Testis (tissue), 3 donors: Measurements from ENCODE around the gene CPA3. TPM values are rescaled to one million over a fixed set of nuclear protein-coding genes. Genes with fewer than 3 reads are reported as not detected.

Experiments
- DNase-seq: peaks from one replicate; pipeline ENCODE4 v3.0.0-alpha.2; 2019
- H3K27ac ChIP-seq, 2 donors: fragments of 200-600 bp; sonication (generic); one replicate each; pipeline ENCODE4 v1.5.1; 2019
- H3K27me3 ChIP-seq: fragments of 200-600 bp; sonication (generic); one replicate; pipeline ENCODE4 v1.5.1; 2019
- H3K36me3 ChIP-seq: fragments of 200-600 bp; sonication (generic); one replicate; pipeline ENCODE4 v1.5.1; 2017; ENCODE audit warnings: low read depth; ENCODE audit errors: missing control alignments
- H3K4me1 ChIP-seq: fragments of 200-600 bp; sonication (generic); one replicate; pipeline ENCODE4 v1.5.1; 2019
- H3K4me3 ChIP-seq, 2 donors: fragments of 200-600 bp; sonication (generic); one replicate each; pipeline ENCODE4 v1.5.1; 2017 to 2019
- H3K9me3 ChIP-seq: fragments of 200-600 bp; sonication (generic); one replicate; pipeline ENCODE4 v1.5.1; 2017
- CTCF ChIP-seq, 3 experiments: fragments of 450-650 bp in 2 of 3; fragments of 200-600 bp in 1 of 3; sonication (generic) in 1 of 3; IDR thresholded peaks; one replicate each; pipeline ENCODE4 v1.5.1; 2016 to 2019; ENCODE audit warnings: antibody characterized with exemption in 3 of 3, mild to moderate bottlenecking in 2 of 3, moderate library complexity in 1 of 3
- POLR2A ChIP-seq: fragments of 450-650 bp; IDR thresholded peaks from one replicate; pipeline ENCODE4 v1.6.1; 2017; ENCODE audit warnings: antibody characterized with exemption, mild to moderate bottlenecking, moderate library complexity
- whole genome bisulfite sequencing, 2 donors: methylation state at CpG; one replicate each; pipeline ENCODE4 v1.1.5; 2018; 5-methylcytosine and 5-hydroxymethylcytosine counted together
- intact Hi-C: fragments of 100-400 bp; cut with DNase I; formaldehyde crosslinking; loops from one replicate; pipeline ENCODE4 v1.15.1; 2023; ENCODE audit warnings: low total_unique reads
- polyA plus RNA-seq: library from polyadenylated mRNA; stranded (reverse); fragments of 350-450 nt; fragmentation: Illumina TruSeq; extraction: RNeasy Lipid Tissue Mini Kit (QIAGEN cat#74804); gene quantifications from one replicate; pipeline ENCODE4 v1.2.3, GENCODE V29; 2014; ENCODE audit warnings: low read depth, low replicate concordance; ENCODE audit not compliant: insufficient read depth
- total RNA-seq, 2 donors: library from RNA; depleted of rRNA; stranded (reverse); fragments of >200 nt; gene quantifications; one replicate each; pipeline ENCODE4 v1.2.3, GENCODE V29; 2016

CPA3 gene
- total and polyA plus RNA-seq, 3 donors from 2014 or later = 0.71 to 6.4 (median 4.6) TPM

- Histone ChIP-seq H3K4me1 (peaks cover 4% of the 10 kb centered on the region), H3K4me3 (no peak overlapping the region), H3K36me3 (no peaks in the 10 kb centered on the region), H3K9me3 (no peaks in the 10 kb centered on the region), H3K27me3 (no peaks in the 10 kb centered on the region), H3K27ac (no peak overlapping the region)
- TF ChIP-seq POLR2A (no peak), CTCF (IDR thresholded peaks at IDR 0.05) (no peak)
- intact Hi-C loops = no loop called here
- DNase-seq = no peak
Observed at GRCh38 chr3:148854061-148854460, 11.0 kb upstream of the CPA3 start.

- no peaks in the 10 kb centered on the region for H3K27me3 ChIP-seq
- intact Hi-C loops = no loop called here
- 86 to 94% methylated on average over 3 of the region's 3 CpGs for WGBS, 2 donors
- H3K4me3 ChIP-seq = no peak overlapping the region
- TF ChIP-seq CTCF (IDR thresholded peaks at IDR 0.05) (no peak), POLR2A (no peak)
- H3K36me3 ChIP-seq = no peaks in the 10 kb centered on the region
- DNase-seq = no peak
- H3K4me1 ChIP-seq = peaks cover 4% of the 10 kb centered on the region
- no peaks in the 10 kb centered on the region for H3K9me3 ChIP-seq
- no peak overlapping the region for H3K27ac ChIP-seq
Observed at GRCh38 chr3:148856384-148856783, 8.7 kb upstream of the CPA3 start.

- Histone ChIP-seq H3K4me3 (no peak overlapping the region), H3K4me1 (peaks cover 4% of the 10 kb centered on the region), H3K36me3 (no peaks in the 10 kb centered on the region), H3K27ac (no peak overlapping the region), H3K27me3 (no peaks in the 10 kb centered on the region), H3K9me3 (no peaks in the 10 kb centered on the region)
- no peak for DNase-seq
- intact Hi-C loops = no loop called here
- TF ChIP-seq CTCF (IDR thresholded peaks at IDR 0.05) (no peak), POLR2A (no peak)
- WGBS, 2 donors = 87 to 88% methylated on average over 4 of the region's 4 CpGs
Observed at GRCh38 chr3:148857316-148857715, 7.8 kb upstream of the CPA3 start.

- DNase-seq = no peak
- H3K27me3 ChIP-seq = no peaks in the 10 kb centered on the region
- no peaks in the 10 kb centered on the region for H3K36me3 ChIP-seq
- no peak overlapping the region for H3K4me3 ChIP-seq
- intact Hi-C loops = loop anchor here (10.0 kb wide), 1 partner anchor 83 kb away; no protein-coding TSS in a partner anchor
- H3K9me3 ChIP-seq = no peaks in the 10 kb centered on the region
- H3K4me1 ChIP-seq = no peaks in the 10 kb centered on the region
- TF ChIP-seq POLR2A (no peak), CTCF (IDR thresholded peaks at IDR 0.05) (peak; percentile 60 to 91 (median 66))
- WGBS, 2 donors = 22 to 28% methylated on average over 1 of the region's 1 CpG
- no peak overlapping the region for H3K27ac ChIP-seq
Observed at GRCh38 chr3:148861277-148861869, 3.7 kb upstream of the CPA3 start.

GRCh38 chr3:148863297-148863696 is 1.8 kb upstream of the CPA3 start:
- no peak overlapping the region for H3K4me3 ChIP-seq
- no peaks in the 10 kb centered on the region for H3K36me3 ChIP-seq
- no peak for TF ChIP-seq POLR2A
- no peak for TF ChIP-seq CTCF (IDR thresholded peaks at IDR 0.05)
- intact Hi-C loops = loop anchor here (10.0 kb wide), 1 partner anchor 82 kb away; no protein-coding TSS in a partner anchor
- no peak for DNase-seq
- H3K27ac ChIP-seq = no peak overlapping the region
- no peaks in the 10 kb centered on the region for H3K9me3 ChIP-seq
- H3K4me1 ChIP-seq = no peaks in the 10 kb centered on the region
- H3K27me3 ChIP-seq = no peaks in the 10 kb centered on the region
- 78 to 83% methylated on average over 4 of the region's 4 CpGs for WGBS, 2 donors
